NCI-H1436 (cell line): ENCODE data around the gene RGS10.

ENCODE experiments used
- DNase-seq: peaks from one replicate; lab custom pipeline; 2025; lab: John Stamatoyannopoulos, UW

Gene RGS10

DNA sequence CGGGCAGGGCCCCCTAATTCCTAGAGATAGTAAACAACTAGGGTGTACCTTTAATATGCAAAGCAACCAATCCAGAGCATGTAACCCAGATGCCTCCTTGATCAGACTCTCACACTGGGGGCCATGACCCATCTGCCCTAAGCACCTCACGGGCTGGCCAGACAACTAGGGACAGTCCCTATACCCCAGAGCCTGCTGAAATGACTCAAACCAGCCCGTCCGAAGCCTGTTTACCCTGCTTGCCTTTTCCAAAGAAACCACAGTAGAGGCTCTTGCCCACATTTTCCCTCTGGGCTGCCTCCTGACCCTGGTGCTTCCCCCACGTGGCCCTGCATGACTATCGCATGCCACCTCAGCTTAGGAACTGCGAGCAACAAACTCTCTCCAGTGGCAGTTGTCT is 46.2 kb downstream of the RGS10 start:
- no peak for DNase-seq

DNA sequence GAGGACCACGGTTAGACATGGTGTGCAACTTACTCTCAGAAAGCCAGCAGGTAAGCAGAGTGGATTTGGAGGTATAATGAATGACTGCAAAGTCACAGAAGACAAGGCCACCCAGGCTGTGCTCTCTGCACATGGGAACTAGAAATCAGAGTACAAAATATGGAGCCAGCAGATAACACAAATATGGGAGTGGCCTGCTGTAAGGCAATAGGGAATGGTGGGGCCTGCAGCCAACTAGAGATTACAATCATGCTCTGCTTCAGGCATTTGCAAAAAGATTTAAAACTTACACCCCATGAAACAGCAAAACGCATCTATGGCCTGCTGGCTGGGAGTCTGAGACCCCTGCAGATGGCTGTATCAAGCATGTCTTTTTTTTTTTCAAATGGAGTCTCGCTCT is 47.0 kb downstream of the RGS10 start:
- no peak for DNase-seq

- no peak for DNase-seq
These were observed 47.5 kb downstream of the RGS10 start for GRCh38 chr10:119495021-119495505.

DNA sequence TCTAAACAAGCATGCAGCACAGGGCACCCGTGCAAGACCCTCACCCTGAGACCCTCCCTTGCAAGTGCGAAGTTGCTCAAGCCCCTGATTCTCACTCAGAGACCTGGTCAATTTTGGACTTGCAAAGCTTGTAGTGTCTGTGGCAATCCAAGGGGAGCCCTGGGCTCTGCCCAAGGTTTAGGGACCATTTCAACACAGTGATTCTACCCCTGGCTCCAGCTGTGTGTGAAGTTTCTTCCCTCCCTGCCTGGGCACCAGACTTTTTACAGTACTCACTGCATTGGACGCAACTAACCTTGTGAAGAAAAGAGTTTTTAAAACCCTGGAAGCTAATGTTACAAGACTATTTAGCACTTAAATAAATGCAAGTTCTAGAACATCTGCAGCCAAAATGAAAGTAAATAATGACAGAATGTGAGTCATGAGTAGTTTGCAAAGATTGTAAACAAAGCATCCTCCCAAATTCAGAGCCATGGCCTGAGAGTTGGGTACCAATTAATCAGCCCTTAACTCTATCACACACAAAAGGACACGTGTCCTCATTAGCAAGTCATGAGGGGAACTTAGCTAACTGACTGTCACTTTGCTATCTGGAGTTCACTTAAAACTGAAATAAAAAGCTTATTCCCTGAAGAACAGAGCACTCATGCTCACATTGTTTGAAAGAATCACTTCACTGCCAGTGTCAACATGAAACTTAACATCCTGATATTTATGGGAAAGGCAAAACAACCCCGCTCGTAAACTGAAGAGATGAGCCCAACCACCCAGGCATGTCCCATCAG is 48.1 kb downstream of the RGS10 start:
- no peak for DNase-seq

GRCh38 chr10:119493155-119493554 is 49.4 kb downstream of the RGS10 start:
- DNase-seq = no peak

DNA sequence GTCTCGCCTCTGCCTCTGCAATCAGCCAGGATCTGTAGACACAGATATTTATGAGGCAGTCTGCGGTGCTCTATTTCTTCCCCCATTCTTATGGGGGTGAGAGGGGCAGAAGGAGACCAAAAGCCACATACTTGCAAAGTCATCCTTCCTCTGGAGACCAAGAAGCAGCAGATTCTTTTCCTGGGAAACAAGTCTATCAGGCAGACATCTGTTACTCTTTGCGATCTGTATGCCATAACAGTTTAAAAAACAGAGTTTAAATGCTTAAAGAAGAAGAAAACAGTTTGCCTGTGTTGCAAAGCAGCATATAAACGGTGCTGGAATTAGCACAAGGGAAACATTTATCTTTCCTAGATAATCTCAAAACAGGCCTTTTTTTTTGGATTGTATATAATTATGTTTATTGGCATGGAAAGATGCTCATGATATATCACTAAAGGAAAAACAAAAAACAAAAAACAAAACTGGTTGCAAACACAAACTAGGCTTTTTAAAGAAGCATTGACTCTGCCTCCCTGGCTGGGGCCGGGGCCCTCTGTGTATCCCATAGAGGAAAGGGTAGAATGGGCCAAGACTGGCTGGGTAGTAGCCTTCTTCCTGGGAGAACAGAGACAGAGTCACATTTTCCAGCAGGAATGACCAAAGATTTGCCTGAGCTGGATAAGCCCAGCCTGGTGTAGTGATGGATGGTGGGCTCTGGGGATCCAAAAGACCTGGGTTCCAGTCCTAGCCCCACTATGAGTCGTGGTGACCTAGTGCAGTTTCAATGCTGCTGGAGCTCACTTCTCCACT is 50.4 kb downstream of the RGS10 start:
- no peak for DNase-seq

DNA sequence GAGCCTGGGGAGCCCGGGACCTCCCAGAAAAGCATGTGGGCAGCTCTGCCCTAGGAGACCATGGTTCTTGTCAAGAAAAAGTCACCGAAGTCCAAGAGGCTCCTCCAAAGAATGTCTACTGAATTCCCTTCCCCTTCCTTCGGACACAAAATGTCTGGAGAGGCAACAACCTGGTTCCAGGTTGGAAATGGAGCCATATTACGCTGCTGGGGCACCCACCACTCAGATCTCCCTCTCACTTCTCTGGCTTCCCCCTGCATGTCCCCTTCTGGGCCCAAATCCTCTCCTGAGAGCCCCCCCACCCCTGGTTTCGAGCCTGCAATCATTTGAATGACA is 52.6 kb downstream of the RGS10 start:
- no peak for DNase-seq

GRCh38 chr10:119488675-119489074 is 53.8 kb downstream of the RGS10 start:
- DNase-seq = no peak

DNA sequence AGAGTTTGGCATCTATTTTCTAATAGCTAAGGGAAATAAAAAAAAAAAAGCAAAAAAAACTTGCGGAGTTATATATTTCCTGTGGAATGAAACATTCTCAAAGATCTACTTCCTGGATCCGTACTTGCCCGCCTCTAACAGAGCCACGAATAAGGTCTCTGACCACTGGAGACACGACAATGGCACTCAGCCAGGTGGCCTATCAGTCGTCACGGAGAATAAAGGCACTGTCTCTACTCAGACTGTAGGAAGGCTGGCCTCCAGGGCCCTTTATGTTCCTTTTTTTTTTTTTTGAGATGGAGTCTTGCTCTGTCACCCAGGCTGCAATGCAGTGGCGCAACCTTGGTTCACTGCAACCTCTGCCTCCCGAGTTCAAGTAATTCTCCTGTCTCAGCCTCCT is 58.7 kb downstream of the RGS10 start:
- no peak for DNase-seq

GRCh38 chr10:119483001-119483400 is 59.5 kb downstream of the RGS10 start:
- no peak for DNase-seq

DNA sequence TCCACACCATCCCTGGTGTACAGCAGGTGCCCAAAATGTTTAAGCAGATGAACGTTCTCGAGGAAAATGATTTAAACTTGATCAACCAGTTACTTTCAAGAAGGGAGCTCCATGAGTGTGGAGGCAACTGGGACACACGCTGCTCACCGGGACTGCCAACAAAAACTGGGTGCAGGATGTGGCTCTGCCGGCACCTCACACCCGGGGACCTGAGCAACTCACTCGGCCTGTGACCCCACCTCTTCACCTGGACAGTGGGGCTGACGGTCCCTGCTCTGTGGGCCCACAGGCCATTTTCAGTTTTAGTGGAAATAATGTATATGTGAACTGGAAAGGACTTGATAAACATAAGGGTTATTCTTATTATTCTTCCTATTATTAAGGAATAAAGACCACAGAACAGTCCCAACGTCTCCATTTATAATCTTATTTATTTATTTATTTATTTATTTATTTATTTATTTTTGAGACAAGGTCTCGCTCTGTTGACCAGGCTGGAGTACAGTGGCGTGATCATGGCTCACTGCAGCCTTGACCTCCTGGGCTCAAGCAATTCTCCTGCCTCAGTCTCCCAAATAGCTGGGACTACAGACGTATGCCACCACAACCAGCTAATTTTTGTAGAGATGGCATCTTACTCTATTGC is 60.6 kb downstream of the RGS10 start:
- DNase-seq = no peak

GRCh38 chr10:119480667-119481066 is 61.9 kb downstream of the RGS10 start:
- DNase-seq = no peak

GRCh38 chr10:119479532-119479931 is 63.0 kb downstream of the RGS10 start:
- no peak for DNase-seq

- DNase-seq = no peak
These were observed 63.6 kb downstream of the RGS10 start for GRCh38 chr10:119478811-119479341.

DNA sequence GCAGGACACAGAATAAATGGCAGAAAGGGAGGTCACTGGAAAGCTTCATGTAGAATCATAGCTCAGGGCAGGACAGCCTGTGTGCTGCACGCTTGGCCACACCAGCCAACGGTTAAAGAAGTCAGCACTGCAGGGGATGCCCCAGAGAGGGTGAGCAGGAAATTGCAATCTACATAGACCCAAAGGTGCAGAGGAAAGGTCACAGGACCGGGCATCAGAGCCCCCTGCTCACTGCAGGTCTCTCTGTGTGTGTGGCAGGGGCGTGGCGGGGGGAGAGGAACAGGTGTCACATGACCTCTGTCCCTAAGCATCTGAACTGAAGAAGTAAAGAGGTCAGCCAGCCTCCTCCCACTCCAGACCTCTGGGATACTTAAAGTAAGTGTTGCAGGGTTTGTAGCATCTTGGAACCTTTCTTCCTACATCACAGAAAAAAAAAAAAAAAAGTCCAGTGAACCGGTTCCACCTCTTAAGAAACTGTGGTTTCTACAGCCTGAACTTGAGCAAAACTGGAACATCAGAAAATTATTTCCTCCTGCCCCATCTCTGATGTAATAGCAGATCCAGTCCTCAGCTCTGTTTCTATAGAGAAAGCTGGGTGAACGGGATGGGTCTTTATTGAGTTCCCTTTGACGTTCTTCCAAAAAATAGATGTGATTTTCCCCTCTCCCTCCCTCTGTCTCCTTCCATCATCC is 64.3 kb downstream of the RGS10 start:
- no peak for DNase-seq

DNA sequence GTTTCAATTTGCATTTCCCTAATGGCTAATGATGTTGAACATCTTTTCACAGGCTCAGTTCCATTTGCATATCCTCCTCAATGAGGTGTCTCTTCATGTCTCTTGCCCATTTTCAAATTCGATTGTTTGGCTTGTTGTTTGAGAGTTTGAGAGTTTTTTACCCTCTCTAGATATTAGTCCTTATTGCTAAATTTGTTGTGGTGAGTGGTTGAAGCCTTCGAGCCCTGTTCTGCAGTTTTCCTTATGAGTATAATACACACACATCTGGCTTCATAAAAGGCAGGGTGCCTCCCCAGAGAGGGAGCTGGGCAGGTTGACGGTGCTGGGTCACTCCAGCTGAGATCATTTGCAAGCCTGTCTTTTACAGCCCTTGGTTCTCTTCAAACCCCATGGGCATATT is 65.1 kb downstream of the RGS10 start:
- no peak for DNase-seq

GRCh38 chr10:119474606-119475005 is 67.9 kb downstream of the RGS10 start:
- no peak for DNase-seq

DNA sequence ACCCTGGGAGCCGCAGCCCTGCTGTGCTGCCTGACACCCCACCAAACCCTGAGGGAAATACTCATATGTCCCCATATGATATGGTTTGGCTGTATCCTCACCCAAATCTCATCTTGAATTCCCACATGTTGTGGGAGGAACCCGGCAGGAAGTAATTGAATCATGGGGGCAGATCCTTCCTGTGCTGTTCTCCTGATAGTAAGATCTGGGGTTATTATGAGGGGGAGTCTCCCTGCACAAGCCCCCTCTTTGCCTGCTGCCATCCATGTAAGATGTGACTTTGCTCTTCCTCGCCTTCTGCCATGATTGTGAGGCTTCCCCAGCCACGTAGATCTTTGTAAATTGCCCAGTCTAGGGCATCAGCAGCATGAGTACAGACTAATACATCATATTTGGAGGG is 68.7 kb downstream of the RGS10 start:
- DNase-seq = no peak

DNA sequence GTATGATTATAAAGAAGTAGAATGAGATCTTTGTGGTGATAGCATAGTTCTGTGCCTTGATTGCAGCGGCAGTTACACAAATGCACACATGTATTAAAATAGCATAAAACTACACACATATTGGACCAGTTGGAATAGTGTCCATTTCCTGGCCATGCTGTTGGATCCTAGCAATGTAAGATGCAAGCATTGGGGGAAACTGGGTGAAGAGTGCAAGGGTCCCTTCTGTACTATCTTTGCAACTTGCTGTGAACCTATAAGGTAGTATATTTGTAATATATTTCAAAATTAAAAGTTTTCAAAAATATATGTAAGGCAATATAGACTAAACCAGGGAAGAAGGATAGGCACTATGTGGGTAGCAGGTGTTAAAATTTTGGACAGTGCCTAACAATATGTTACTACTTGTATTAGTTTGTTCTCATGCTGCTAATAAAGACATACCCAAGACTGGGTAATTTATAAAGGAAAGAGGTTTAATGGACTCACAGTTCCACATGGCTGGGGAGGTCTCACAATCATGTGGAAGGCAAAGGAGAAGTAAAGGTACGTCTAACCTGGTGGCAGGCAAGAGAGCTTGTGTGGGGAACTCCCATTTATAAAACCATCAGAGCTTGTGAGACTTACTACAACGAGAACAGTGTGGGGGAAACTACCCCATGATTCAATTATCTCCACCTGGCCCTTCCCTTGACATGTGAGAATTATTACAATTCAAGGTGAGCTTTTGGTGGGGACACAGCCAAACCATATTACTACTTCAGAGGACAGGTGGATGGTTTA is 71.4 kb downstream of the RGS10 start:
- no peak for DNase-seq

DNA sequence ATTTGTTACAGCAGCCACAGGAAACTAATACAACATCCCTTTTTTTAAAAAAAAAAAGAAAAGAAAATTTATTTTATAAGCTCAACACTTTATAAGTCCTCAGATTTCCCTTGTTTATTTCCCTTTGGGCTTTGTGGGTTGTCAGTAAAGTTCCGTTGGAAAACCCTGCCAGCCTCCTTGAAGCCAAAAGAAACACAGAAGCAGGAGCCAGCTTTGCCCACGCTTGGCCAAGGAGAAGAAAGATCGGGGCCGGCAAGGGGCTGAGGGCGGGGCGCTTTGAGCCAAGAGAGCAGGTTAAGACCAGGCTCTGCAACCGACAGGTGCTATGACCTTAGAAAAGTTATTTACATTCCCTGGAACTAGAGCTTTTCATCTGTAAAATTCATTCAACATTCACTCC is 72.7 kb downstream of the RGS10 start:
- DNase-seq = no peak

- DNase-seq = no peak
These were observed 73.2 kb downstream of the RGS10 start for GRCh38 chr10:119469325-119469707.
